ENCODE measurements around the gene ZC3H12D. TPM values are rescaled to one million over a fixed set of nuclear protein-coding genes. Genes with fewer than 3 reads are reported as not detected.

Gene ZC3H12D
- total and polyA plus RNA-seq, 2 of the 13 experiments (the other 11 are each of a cell fraction or from before 2014, with no cell fraction given) = 1.2 to 2.7 TPM

GRCh38 chr6:149484733-149485700 lies at the start of gene ZC3H12D (continued):
- TF ChIP-seq DBP (CRISPR knock-in tag; IDR thresholded peaks at IDR 0.05; ENCODE audit: not compliant biosample characterization) (no peak), ZNF713 (CRISPR knock-in tag; IDR thresholded peaks at IDR 0.05) (peak; percentile 87; the same call in 1 of the 2 replicates), HNF4A (CRISPR knock-in tag; IDR thresholded peaks at IDR 0.05) (peak; percentile 74), ZSCAN30 (CRISPR knock-in tag; IDR thresholded peaks at IDR 0.05) (peak; percentile 99), ZNF709 (CRISPR knock-in tag; IDR thresholded peaks at IDR 0.05) (peak; percentile 18; the same call in 1 of the 2 replicates), ATF2 (CRISPR knock-in tag; IDR thresholded peaks at IDR 0.05) (peak; percentile 54; the same call in 1 of the 2 replicates), ZNF329 (CRISPR knock-in tag; IDR thresholded peaks at IDR 0.05; ENCODE audit: low read depth) (0 out of 2 replicates have a peak, but pooled peaks have one; percentile 21), CENPT (CRISPR knock-in tag; IDR thresholded peaks at IDR 0.05; ENCODE audit: low read depth) (peak; percentile 56; the same call in 1 of the 2 replicates), ZNF543 (CRISPR knock-in tag; IDR thresholded peaks at IDR 0.05) (0 out of 2 replicates have a peak, but pooled peaks have one; percentile 80), CREB3 (CRISPR knock-in tag; IDR thresholded peaks at IDR 0.05) (no peak), ZNF639 (CRISPR knock-in tag; conservative IDR thresholded peaks at IDR 0.05) (no peak; the same call in 1 of the 2 replicates), SKIL (CRISPR knock-in tag; IDR thresholded peaks at IDR 0.05; ENCODE audit: borderline replicate concordance) (no peak; the same call in 1 of the 2 replicates), STAT6 (CRISPR knock-in tag; IDR thresholded peaks at IDR 0.05; ENCODE audit: borderline replicate concordance) (peak; percentile 70; the same call in 1 of the 2 replicates), ZNF784 (CRISPR knock-in tag; IDR thresholded peaks at IDR 0.05; ENCODE audit: borderline replicate concordance) (peak; percentile 82; the same call in 1 of the 2 replicates), ZNF451 (CRISPR knock-in tag; IDR thresholded peaks at IDR 0.05) (peak; percentile 47; the same call in 1 of the 2 replicates)

Data from HepG2 (cell line).